ENCODE measurements around the gene PXMP4.

The PXMP4 gene

DNA sequence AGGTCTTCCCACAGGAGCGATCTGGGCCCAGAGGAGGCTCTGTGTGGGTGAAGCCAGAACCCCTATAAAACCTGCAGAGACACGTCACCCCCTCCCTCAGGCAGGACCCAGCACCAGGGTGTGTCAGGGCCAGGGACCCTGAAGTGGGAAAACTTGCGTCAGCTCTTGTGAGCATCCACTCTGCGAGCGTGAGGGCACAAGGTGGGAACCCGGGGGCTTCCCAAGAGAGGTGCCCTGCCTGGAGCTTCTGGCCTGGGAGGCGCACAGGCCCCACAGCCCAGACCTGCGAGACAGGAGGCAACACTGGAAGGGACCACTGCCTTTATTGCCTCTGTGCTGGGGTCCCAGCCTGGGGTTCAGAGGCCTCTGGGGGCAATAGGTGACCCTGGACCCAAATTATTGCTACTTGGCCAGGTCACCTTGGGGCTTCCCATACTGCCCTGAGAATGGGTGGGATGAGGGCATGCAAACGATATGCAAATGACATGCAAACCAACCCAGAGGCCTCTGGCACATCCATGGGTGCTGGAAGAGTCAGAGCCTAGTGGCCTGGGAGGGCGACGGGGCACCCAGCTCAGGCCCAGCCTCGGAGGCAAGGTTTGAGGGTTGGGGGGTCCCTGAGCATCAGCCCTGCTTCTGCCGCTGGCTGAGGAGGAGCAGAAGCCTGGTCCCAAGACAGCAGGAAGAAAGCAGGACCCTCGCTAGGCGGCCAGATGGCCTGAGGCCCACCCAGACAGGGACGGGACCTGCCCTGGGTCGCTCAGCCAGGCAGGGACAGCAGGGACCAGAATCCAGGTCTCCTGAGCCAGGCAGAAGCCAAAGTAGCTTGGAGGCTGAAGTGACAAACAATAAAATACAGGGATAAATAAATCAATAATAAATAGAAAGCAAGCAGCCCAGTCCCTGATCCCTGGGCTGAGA lies 63.1 kb downstream of the PXMP4 start:
- no peak for DNase-seq (ENCODE audit: low spot score)

DNA sequence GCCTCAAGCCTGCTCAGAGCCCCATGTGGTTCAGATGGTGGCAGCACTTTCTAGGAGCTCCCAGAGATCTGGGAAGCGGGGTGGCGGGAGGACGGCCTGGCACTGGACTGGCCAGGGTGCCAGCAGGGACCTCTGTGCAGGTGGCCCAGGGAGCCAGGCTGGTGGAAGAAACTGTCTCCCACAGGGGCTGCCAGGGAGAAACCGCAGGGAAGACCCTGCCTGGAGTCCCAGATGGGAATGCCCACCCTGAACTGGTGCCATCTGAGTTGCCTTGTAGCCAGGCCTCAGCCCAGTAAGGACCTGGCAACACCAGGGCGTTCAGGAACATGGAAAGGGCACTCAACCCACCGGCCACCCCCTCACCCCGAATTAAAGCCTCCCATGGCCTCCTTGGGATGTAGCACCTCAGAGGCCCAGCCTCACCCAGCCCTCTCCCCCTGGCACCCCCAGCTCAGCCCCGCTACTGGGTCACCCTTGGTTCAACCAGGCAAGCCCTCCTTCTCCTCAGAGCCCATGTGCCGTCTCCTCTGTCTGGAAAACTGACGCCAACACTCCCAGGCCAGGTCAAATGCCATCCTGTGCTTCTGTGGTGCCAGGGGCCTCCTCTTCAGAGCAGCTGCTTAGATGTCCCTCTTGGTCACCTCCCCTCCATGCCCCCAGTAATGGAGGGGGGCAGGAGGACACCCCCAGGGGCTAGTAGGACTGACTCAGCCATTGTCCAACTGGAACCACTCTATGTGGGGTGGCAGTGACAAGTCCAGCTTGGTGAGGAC lies 63.9 kb downstream of the PXMP4 start:
- no peak for DNase-seq (ENCODE audit: low spot score)

DNA sequence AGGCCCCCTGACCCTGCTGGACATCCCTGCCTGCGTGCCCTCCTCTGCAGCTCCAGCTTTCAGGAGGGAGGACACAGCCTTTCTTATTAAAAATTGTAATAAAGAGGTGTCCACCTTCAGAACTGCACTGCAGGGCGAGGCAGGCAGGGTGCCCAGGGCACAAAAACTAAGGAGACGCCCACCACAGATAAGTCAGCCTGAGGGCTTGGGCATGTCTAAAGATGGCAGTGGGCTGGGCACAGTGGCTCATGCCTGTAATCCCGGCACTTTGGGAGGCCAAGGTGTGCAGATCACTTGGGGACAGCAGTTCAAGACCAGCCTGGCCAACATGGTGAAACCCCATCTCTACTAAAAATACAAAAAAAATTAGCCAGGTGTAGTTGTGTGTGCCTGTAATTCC lies 64.9 kb downstream of the PXMP4 start:
- no peak for DNase-seq (ENCODE audit: low spot score)

DNA sequence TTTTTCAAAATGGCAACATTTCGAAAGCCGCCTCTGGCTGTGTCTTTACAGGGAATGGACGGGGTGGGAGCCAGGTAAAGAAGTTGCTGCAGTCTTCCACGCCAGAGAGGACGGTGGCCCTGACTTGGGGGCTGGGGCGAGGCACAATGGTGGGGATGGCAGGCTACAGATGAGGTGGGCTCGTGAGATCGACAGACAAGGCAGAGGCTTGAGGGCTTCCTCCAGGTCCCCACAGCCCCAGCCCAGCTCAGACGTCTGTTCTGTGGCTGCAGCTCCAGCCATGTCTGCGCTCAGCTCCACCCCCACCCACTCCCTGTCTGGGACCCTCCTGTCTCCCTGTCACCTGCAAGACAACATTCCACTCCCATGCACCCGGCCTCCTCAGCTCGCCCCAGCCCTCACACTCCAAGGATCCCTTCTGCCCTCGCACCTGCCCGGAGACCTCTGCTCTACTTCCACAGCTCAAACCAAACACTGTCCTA lies 65.4 kb downstream of the PXMP4 start:
- peak; percentile 25 for DNase-seq (ENCODE audit: low spot score)

DNA sequence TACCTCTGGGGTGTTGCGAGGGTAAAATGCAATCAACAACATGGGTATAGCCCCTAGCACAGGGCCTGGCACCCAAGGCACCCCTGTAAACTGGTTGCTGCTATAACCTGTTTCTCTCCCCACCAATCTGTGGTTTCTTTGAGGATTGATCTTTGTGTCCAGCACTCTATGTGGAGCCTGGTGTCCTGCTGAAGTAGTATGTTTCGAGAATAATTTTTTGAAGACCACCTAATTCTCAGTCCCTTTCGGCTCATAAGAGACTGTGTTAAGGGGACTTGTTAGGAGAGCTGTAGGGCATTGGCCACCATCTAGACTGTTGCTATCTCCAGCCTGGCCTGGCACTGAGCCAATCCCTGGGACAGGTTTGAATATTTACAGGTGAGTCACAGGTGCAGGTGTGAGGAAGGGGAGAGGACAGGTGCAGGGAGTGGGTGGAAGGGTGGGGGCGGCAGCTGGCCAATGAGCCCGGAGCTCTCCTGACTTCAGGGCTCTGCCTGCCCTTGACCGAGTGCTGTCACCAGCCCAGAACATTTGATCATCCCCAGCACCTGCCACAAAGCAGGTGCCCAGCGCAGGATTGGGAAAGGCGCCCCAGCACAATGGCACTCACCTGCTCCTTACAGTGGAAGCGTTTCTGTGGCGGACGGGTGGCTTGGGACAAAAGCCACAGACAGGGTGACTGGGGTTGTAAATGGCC lies 66.1 kb downstream of the PXMP4 start:
- DNase-seq (ENCODE audit: low spot score), result peak; percentile 37

GRCh38 chr20:33653218-33653899 lies 66.8 kb downstream of the PXMP4 start:
- DNase-seq (ENCODE audit: low spot score), result peak; percentile 88
